ENCODE data around the gene NAA11.

The NAA11 gene

DNA sequence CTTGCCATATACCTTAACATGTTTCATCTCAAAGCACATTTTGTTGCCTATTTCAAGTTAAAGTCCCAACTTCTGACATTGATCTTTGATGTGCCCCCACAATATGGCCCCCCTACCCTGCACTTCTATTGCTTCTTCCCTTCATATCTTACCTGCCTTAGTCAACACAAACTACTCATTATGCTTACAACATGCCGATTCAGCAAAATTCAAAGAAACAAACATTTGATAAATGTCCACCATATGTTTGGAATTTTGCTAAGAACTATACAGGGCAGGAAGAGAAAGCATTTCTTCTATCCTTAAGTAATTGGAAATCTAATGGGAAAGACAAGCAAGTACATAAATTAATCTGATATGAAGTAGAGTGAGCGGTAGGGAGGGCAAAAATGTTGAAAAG, 25.6 kb downstream of the NAA11 start:
- no peak for DNase-seq (ENCODE audit: low read depth, low spot score)
- no peak overlapping the region for H3K4me3 ChIP-seq
- H3K9ac ChIP-seq (ENCODE audit: insufficient read length), result no peak overlapping the region
- TF ChIP-seq POLR2AphosphoS5 (IDR thresholded peaks at IDR 0.05; ENCODE audit: borderline replicate concordance, low read depth, low read length), result no peak
- no peak for TF ChIP-seq FOXP2 (optimal IDR thresholded peaks at IDR 0.05; ENCODE audit: control extremely low read depth, extremely low read length, insufficient read depth)
- TF ChIP-seq EZH2 (IDR thresholded peaks at IDR 0.05), result no peak
- H3K9me3 ChIP-seq (ENCODE audit: low read depth, low read length), result no peaks in the 10 kb centered on the region
- H3K27ac ChIP-seq, result no peak overlapping the region
- H3K36me3 ChIP-seq (ENCODE audit: insufficient read depth, low read length), result no peaks in the 10 kb centered on the region

DNA sequence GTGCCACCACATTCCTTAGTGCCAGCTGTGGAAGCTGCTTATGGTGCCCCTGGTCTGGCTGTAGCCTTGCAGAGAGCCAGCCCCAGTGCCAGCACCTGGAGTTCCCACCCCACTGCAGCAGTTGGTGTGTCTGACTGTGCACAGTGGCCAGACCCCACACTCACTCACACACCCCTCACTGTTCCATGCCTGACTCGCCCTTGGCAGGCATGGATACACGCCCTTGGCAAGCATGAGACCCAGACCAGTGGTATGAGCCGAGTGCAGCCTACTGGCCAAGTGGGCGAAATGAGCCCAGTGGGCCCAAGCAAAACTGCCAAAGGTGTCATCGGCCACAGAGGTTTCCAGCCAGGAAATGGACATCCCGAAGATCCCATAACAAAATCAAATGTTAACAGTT, 27.4 kb downstream of the NAA11 start:
- H3K27ac ChIP-seq, result no peak overlapping the region
- no peaks in the 10 kb centered on the region for H3K36me3 ChIP-seq (ENCODE audit: insufficient read depth, low read length)
- H3K4me3 ChIP-seq, result no peak overlapping the region
- H3K9ac ChIP-seq (ENCODE audit: insufficient read length), result no peak overlapping the region
- no peak for TF ChIP-seq EZH2 (IDR thresholded peaks at IDR 0.05)
- no peak for TF ChIP-seq POLR2AphosphoS5 (IDR thresholded peaks at IDR 0.05; ENCODE audit: borderline replicate concordance, low read depth, low read length)
- no peak for TF ChIP-seq FOXP2 (optimal IDR thresholded peaks at IDR 0.05; ENCODE audit: control extremely low read depth, extremely low read length, insufficient read depth)
- DNase-seq (ENCODE audit: low read depth, low spot score), result no peak
- no peaks in the 10 kb centered on the region for H3K9me3 ChIP-seq (ENCODE audit: low read depth, low read length)

DNA sequence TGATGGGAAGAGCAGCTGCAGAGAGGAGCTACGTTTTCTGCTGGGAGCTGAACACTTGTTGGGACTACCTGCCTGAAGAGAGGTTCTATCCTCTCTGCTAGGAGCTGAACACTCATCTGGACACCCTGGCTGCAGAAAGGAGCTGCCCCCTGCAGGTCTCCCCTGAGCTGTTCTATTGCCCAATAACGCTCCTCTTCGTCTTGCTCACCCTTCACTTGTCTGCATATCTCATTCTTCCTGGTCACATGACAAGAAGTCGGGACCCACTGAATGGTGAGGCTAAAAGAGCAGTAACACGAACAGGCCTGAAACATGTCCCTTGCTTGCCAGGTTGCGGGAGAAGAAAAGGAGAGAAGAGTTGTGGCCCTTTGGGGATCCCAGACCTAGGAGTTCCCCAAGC, 27.8 kb downstream of the NAA11 start:
- H3K4me3 ChIP-seq, result no peak overlapping the region
- no peak overlapping the region for H3K9ac ChIP-seq (ENCODE audit: insufficient read length)
- no peak for TF ChIP-seq FOXP2 (optimal IDR thresholded peaks at IDR 0.05; ENCODE audit: control extremely low read depth, extremely low read length, insufficient read depth)
- no peak for TF ChIP-seq EZH2 (IDR thresholded peaks at IDR 0.05)
- TF ChIP-seq POLR2AphosphoS5 (IDR thresholded peaks at IDR 0.05; ENCODE audit: borderline replicate concordance, low read depth, low read length), result no peak
- no peak overlapping the region for H3K27ac ChIP-seq
- H3K36me3 ChIP-seq (ENCODE audit: insufficient read depth, low read length), result no peaks in the 10 kb centered on the region
- H3K9me3 ChIP-seq (ENCODE audit: low read depth, low read length), result no peaks in the 10 kb centered on the region
- DNase-seq (ENCODE audit: low read depth, low spot score), result no peak

GRCh38 chr4:79297479-79297878, 28.4 kb downstream of the NAA11 start:
- no peak for TF ChIP-seq EZH2 (IDR thresholded peaks at IDR 0.05)
- TF ChIP-seq FOXP2 (optimal IDR thresholded peaks at IDR 0.05; ENCODE audit: control extremely low read depth, extremely low read length, insufficient read depth), result no peak
- Histone ChIP-seq H3K4me3 (no peak overlapping the region), H3K36me3 (ENCODE audit: insufficient read depth, low read length) (no peaks in the 10 kb centered on the region), H3K9me3 (ENCODE audit: low read depth, low read length) (no peaks in the 10 kb centered on the region), H3K9ac (ENCODE audit: insufficient read length) (no peak overlapping the region), H3K27ac (no peak overlapping the region)
- no peak for DNase-seq (ENCODE audit: low read depth, low spot score)

- Histone ChIP-seq H3K36me3 (ENCODE audit: insufficient read depth, low read length) (no peaks in the 10 kb centered on the region), H3K27ac (no peak overlapping the region), H3K9me3 (ENCODE audit: low read depth, low read length) (no peaks in the 10 kb centered on the region), H3K9ac (ENCODE audit: insufficient read length) (no peak overlapping the region), H3K4me3 (no peak overlapping the region)
- no peak for DNase-seq (ENCODE audit: low read depth, low spot score)
- TF ChIP-seq FOXP2 (optimal IDR thresholded peaks at IDR 0.05; ENCODE audit: control extremely low read depth, extremely low read length, insufficient read depth) (no peak), EZH2 (IDR thresholded peaks at IDR 0.05) (no peak), POLR2AphosphoS5 (IDR thresholded peaks at IDR 0.05; ENCODE audit: borderline replicate concordance, low read depth, low read length) (no peak)
Observed at GRCh38 chr4:79296768-79297428, 29.0 kb downstream of the NAA11 start.

- no peak for TF ChIP-seq FOXP2 (optimal IDR thresholded peaks at IDR 0.05; ENCODE audit: control extremely low read depth, extremely low read length, insufficient read depth)
- no peak for TF ChIP-seq EZH2 (IDR thresholded peaks at IDR 0.05)
- TF ChIP-seq POLR2AphosphoS5 (IDR thresholded peaks at IDR 0.05; ENCODE audit: borderline replicate concordance, low read depth, low read length), result no peak
- no peak for DNase-seq (ENCODE audit: low read depth, low spot score)
- Histone ChIP-seq H3K36me3 (ENCODE audit: insufficient read depth, low read length) (no peaks in the 10 kb centered on the region), H3K9ac (ENCODE audit: insufficient read length) (no peak overlapping the region), H3K4me3 (no peak overlapping the region), H3K9me3 (ENCODE audit: low read depth, low read length) (no peaks in the 10 kb centered on the region), H3K27ac (no peak overlapping the region)
Observed at GRCh38 chr4:79295086-79295485, 30.8 kb downstream of the NAA11 start.

DNA sequence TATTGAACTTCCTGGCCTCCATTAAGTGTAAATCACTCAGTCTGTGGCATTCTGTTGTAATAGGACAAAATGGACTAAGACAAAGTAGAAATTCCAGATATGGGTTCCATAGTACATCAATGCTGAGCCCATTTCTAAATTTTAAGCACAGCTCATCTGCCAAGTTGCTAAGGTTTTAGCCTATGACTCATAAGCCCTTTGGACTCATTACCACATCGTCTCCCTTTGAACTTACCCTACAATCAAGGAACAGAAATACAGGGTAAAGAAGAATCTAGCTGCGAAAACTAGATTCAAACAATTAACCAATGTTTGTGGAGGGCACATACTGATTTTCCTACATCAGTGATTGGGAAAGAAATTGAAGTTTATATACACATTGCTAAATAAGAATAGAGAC, 31.8 kb downstream of the NAA11 start:
- Histone ChIP-seq H3K27ac (no peak overlapping the region), H3K9ac (ENCODE audit: insufficient read length) (no peak overlapping the region), H3K4me3 (no peak overlapping the region), H3K36me3 (ENCODE audit: insufficient read depth, low read length) (no peaks in the 10 kb centered on the region), H3K9me3 (ENCODE audit: low read depth, low read length) (no peaks in the 10 kb centered on the region)
- no peak for TF ChIP-seq FOXP2 (optimal IDR thresholded peaks at IDR 0.05; ENCODE audit: control extremely low read depth, extremely low read length, insufficient read depth)
- TF ChIP-seq POLR2AphosphoS5 (IDR thresholded peaks at IDR 0.05; ENCODE audit: borderline replicate concordance, low read depth, low read length), result no peak
- TF ChIP-seq EZH2 (IDR thresholded peaks at IDR 0.05), result no peak
- DNase-seq (ENCODE audit: low read depth, low spot score), result no peak

GRCh38 chr4:79292008-79292407, 33.9 kb downstream of the NAA11 start:
- Histone ChIP-seq H3K4me3 (no peak overlapping the region), H3K9me3 (ENCODE audit: low read depth, low read length) (no peaks in the 10 kb centered on the region), H3K36me3 (ENCODE audit: insufficient read depth, low read length) (no peaks in the 10 kb centered on the region), H3K27ac (no peak overlapping the region), H3K9ac (ENCODE audit: insufficient read length) (no peak overlapping the region)
- no peak for DNase-seq (ENCODE audit: low read depth, low spot score)
- TF ChIP-seq FOXP2 (optimal IDR thresholded peaks at IDR 0.05; ENCODE audit: control extremely low read depth, extremely low read length, insufficient read depth), result no peak
- no peak for TF ChIP-seq EZH2 (IDR thresholded peaks at IDR 0.05)
- TF ChIP-seq POLR2AphosphoS5 (IDR thresholded peaks at IDR 0.05; ENCODE audit: borderline replicate concordance, low read depth, low read length), result no peak

GRCh38 chr4:79290376-79290775, 35.5 kb downstream of the NAA11 start:
- no peaks in the 10 kb centered on the region for H3K9me3 ChIP-seq (ENCODE audit: low read depth, low read length)
- no peak overlapping the region for H3K27ac ChIP-seq
- DNase-seq (ENCODE audit: low read depth, low spot score), result no peak
- H3K36me3 ChIP-seq (ENCODE audit: insufficient read depth, low read length), result no peaks in the 10 kb centered on the region
- no peak overlapping the region for H3K4me3 ChIP-seq
- TF ChIP-seq EZH2 (IDR thresholded peaks at IDR 0.05) (no peak), POLR2AphosphoS5 (IDR thresholded peaks at IDR 0.05; ENCODE audit: borderline replicate concordance, low read depth, low read length) (no peak), FOXP2 (optimal IDR thresholded peaks at IDR 0.05; ENCODE audit: control extremely low read depth, extremely low read length, insufficient read depth) (no peak)
- no peak overlapping the region for H3K9ac ChIP-seq (ENCODE audit: insufficient read length)

All from SK-N-MC (cell line).